Body of pancreas (tissue), 4 donors: ENCODE data around the gene RBMS1. TPM values are rescaled to one million over a fixed set of nuclear protein-coding genes. Genes with fewer than 3 reads are reported as not detected.

Experiments
- ATAC-seq: fragments of 150-250 bp; one replicate; pipeline ENCODE4 v1.9.1; 2016
- DNase-seq, 4 donors: peaks; one replicate each; pipeline ENCODE4 v3.0.0-alpha.2; 2019
- H3K27ac ChIP-seq, 4 donors: fragments of 200-600 bp; sonication (generic); 1 replicate in 3 of 4; 2 replicates in 1 of 4; pipeline versions ENCODE4 v1.5.1 to v1.6.1; 2016 to 2019; ENCODE audit warnings: mild to moderate bottlenecking in 1 of 4, mixed read lengths in 1 of 4, moderate library complexity in 1 of 4
- H3K27me3 ChIP-seq, 2 donors: fragments of 200-600 bp; sonication (generic); one replicate each; pipeline ENCODE4 v1.6.0; 2016; ENCODE audit warnings: mild to moderate bottlenecking in 1 of 2
- H3K36me3 ChIP-seq, 2 donors: fragments of 200-600 bp; sonication (generic); replicated peaks in 1 of 2; 2 replicates each; pipeline ENCODE4 v1.5.1; 2016; ENCODE audit warnings: low read depth in 2 of 2; ENCODE audit not compliant: insufficient read depth in 1 of 2
- H3K4me1 ChIP-seq: fragments of 200-600 bp; sonication (generic); one replicate; pipeline ENCODE4 v1.6.0; 2016
- H3K4me3 ChIP-seq, 2 donors: fragments of 200-600 bp; sonication (generic); 1 replicate in 1 of 2; 2 replicates in 1 of 2; pipeline ENCODE4 v1.5.1; 2016 to 2019
- H3K9me3 ChIP-seq, 3 donors: fragments of 200-600 bp; sonication (generic); 1 replicate in 2 of 3; 2 replicates in 1 of 3; pipeline ENCODE4 v1.5.1; 2016
- CTCF ChIP-seq, 7 experiments: fragments of 450-650 bp in 4 of 7; fragments of 200-600 bp in 3 of 7; sonication (generic) in 3 of 7; IDR thresholded peaks; one replicate each; pipeline ENCODE4 v1.5.1; 2016 to 2019; ENCODE audit warnings: antibody characterized with exemption in 7 of 7
- POLR2A ChIP-seq, 3 donors: fragments of 450-650 bp; IDR thresholded peaks; one replicate each; pipeline ENCODE4 v1.6.1; 2016; ENCODE audit warnings: antibody characterized with exemption in 3 of 3, mild to moderate bottlenecking in 2 of 3
- WGBS, 2 donors: methylation state at CpG; one replicate each; pipeline ENCODE4 v1.1.5; 2017; 5-methylcytosine and 5-hydroxymethylcytosine counted together
- intact Hi-C: fragments of 100-400 bp; cut with DNase I; formaldehyde crosslinking; loops from one replicate; pipeline ENCODE4 v1.15.1; 2023
- total RNA-seq, 2 donors: library from RNA; depleted of rRNA; stranded (reverse); fragments of >200 nt; gene quantifications; one replicate each; pipeline ENCODE4 v1.1.0, GENCODE V29; 2016

Gene RBMS1
- total RNA-seq, 2 donors from 2014 or later: 21.3 to 23.7 TPM

GRCh38 chr2:160380000-160380570 is 113.5 kb downstream of the RBMS1 start:
- peaks cover 18% of the 10 kb centered on the region for H3K4me1 ChIP-seq
- no peak for DNase-seq
- H3K27ac ChIP-seq: peak overlapping the region in 1 of 4 donors; percentile 45
- TF ChIP-seq POLR2A (IDR thresholded peaks at IDR 0.05) (no peak), CTCF (IDR thresholded peaks at IDR 0.05) (no peak)
- H3K36me3 ChIP-seq: no peaks in the 10 kb centered on the region
- WGBS, 2 donors: 88 to 89% methylated on average over 7 of the region's 7 CpGs
- H3K9me3 ChIP-seq: no peaks in the 10 kb centered on the region
- H3K4me3 ChIP-seq: no peak overlapping the region
- ATAC-seq: no peak
- intact Hi-C loops: no loop called here
- no peaks in the 10 kb centered on the region for H3K27me3 ChIP-seq

- no peaks in the 10 kb centered on the region for H3K9me3 ChIP-seq
- TF ChIP-seq POLR2A (IDR thresholded peaks at IDR 0.05): no peak
- no peak for TF ChIP-seq CTCF (IDR thresholded peaks at IDR 0.05)
- 36 to 50% methylated on average over 3 of the region's 3 CpGs for WGBS, 2 donors
- no peaks in the 10 kb centered on the region for H3K27me3 ChIP-seq
- DNase-seq: no peak
- H3K4me1 ChIP-seq: peaks cover 20% of the 10 kb centered on the region
- ATAC-seq: no peak
- intact Hi-C loops: no loop called here
- H3K27ac ChIP-seq: peak overlapping the region in 1 of 4 donors; percentile 39
- no peak overlapping the region for H3K4me3 ChIP-seq
- no peaks in the 10 kb centered on the region for H3K36me3 ChIP-seq
These were observed 114.2 kb downstream of the RBMS1 start for GRCh38 chr2:160379399-160379798.

- 66 to 67% methylated on average over 6 of the region's 6 CpGs for WGBS, 2 donors
- H3K4me1 ChIP-seq: peaks cover 22% of the 10 kb centered on the region
- DNase-seq (no peak), ATAC-seq (no peak)
- H3K27ac ChIP-seq: no peak overlapping the region
- TF ChIP-seq CTCF (IDR thresholded peaks at IDR 0.05) (no peak), POLR2A (IDR thresholded peaks at IDR 0.05) (no peak)
- no peaks in the 10 kb centered on the region for H3K27me3 ChIP-seq
- no peaks in the 10 kb centered on the region for H3K36me3 ChIP-seq
- H3K9me3 ChIP-seq: no peaks in the 10 kb centered on the region
- intact Hi-C loops: no loop called here
- H3K4me3 ChIP-seq: no peak overlapping the region
These were observed 116.2 kb downstream of the RBMS1 start for GRCh38 chr2:160377204-160377995.

- peaks cover 23% of the 10 kb centered on the region for H3K4me1 ChIP-seq
- DNase-seq: no peak
- intact Hi-C loops: no loop called here
- no peak for ATAC-seq
- 88 to 90% methylated on average over 4 of the region's 4 CpGs for WGBS, 2 donors
- H3K27me3 ChIP-seq: no peaks in the 10 kb centered on the region
- H3K36me3 ChIP-seq: no peaks in the 10 kb centered on the region
- no peak overlapping the region for H3K4me3 ChIP-seq
- TF ChIP-seq POLR2A (IDR thresholded peaks at IDR 0.05) (no peak), CTCF (IDR thresholded peaks at IDR 0.05) (no peak)
- no peaks in the 10 kb centered on the region for H3K9me3 ChIP-seq
- peak overlapping the region in 1 of 4 donors; percentile 38 for H3K27ac ChIP-seq
These were observed 117.0 kb downstream of the RBMS1 start for GRCh38 chr2:160376576-160376975.
